ENCODE results near the gene SH2D6.
"Not testable (repeated sequence)": the region's sequence is repeated elsewhere in the genome, so short reads cannot be mapped to it uniquely, and the experiment has no call there.

GRCh38 chr2:85383151-85383550, 35.4 kb upstream of the SH2D6 start:
- TF ChIP-seq CTCF (IDR thresholded peaks at IDR 0.05); TAF1 (IDR thresholded peaks at IDR 0.05; ENCODE audit: borderline replicate concordance, low read depth, low read length); MXI1 (IDR thresholded peaks at IDR 0.05; ENCODE audit: low read depth, low read length): not testable (repeated sequence)

All from SK-N-SH (cell line).